IPS-15b (cell line): ENCODE results near the gene CDH8.

ENCODE experiments used
- H3K27me3 ChIP-seq: one replicate; pipeline ENCODE4 v1.6.1; 2013; ENCODE audit warnings: low read length; ENCODE audit not compliant: control insufficient read depth, insufficient read depth
- H3K36me3 ChIP-seq: one replicate; pipeline ENCODE4 v1.6.1; 2013; ENCODE audit warnings: low read length; ENCODE audit not compliant: control insufficient read depth, insufficient read depth
- H3K4me1 ChIP-seq: one replicate; pipeline ENCODE4 v1.6.1; 2013; ENCODE audit warnings: mild to moderate bottlenecking, low read length; ENCODE audit not compliant: control insufficient read depth, insufficient read depth
- H3K4me3 ChIP-seq: one replicate; pipeline ENCODE4 v1.5.1; 2013; ENCODE audit warnings: low read depth, low read length
- H3K9ac ChIP-seq: one replicate; pipeline ENCODE4 v1.6.1; 2013; ENCODE audit warnings: low read depth, mild to moderate bottlenecking, low read length
- H3K9me3 ChIP-seq: one replicate; pipeline ENCODE4 v1.6.1; 2013; ENCODE audit warnings: mild to moderate bottlenecking, low read length; ENCODE audit not compliant: control insufficient read depth, insufficient read depth

CDH8 gene

DNA sequence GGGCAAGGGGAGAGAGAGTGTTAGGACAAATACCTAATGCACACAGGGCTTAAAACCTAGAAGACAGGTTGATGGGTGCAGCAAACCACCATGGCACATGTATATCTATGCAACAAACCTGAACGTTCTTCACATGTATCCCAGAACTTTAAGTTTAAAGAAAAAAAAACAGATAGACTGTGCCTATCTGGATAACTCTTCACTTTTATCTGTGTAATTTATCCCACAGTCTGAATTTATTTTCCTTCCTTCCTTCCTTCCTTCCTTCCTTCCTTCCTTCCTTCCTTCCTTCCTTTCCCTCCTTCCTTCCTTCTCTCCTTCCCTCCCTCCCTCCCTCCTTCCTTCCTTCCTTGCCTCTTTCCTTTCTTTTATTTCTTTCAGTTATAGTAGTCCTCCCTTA lies 370.7 kb downstream of the CDH8 start:
- no peak overlapping the region for H3K9ac ChIP-seq
- no peaks in the 10 kb centered on the region for H3K9me3 ChIP-seq
- no peaks in the 10 kb centered on the region for H3K4me1 ChIP-seq
- no peaks in the 10 kb centered on the region for H3K27me3 ChIP-seq
- no peaks in the 10 kb centered on the region for H3K36me3 ChIP-seq
- H3K4me3 ChIP-seq = no peak overlapping the region

GRCh38 chr16:61659936-61660335 lies 376.3 kb downstream of the CDH8 start:
- no peaks in the 10 kb centered on the region for H3K4me1 ChIP-seq
- no peak overlapping the region for H3K9ac ChIP-seq
- no peak overlapping the region for H3K4me3 ChIP-seq
- H3K27me3 ChIP-seq = no peaks in the 10 kb centered on the region
- no peaks in the 10 kb centered on the region for H3K9me3 ChIP-seq
- H3K36me3 ChIP-seq = no peaks in the 10 kb centered on the region

GRCh38 chr16:61654962-61655361 lies 381.3 kb downstream of the CDH8 start:
- H3K4me1 ChIP-seq = no peaks in the 10 kb centered on the region
- no peaks in the 10 kb centered on the region for H3K9me3 ChIP-seq
- no peaks in the 10 kb centered on the region for H3K27me3 ChIP-seq
- no peak overlapping the region for H3K4me3 ChIP-seq
- H3K9ac ChIP-seq = no peak overlapping the region
- no peaks in the 10 kb centered on the region for H3K36me3 ChIP-seq

DNA sequence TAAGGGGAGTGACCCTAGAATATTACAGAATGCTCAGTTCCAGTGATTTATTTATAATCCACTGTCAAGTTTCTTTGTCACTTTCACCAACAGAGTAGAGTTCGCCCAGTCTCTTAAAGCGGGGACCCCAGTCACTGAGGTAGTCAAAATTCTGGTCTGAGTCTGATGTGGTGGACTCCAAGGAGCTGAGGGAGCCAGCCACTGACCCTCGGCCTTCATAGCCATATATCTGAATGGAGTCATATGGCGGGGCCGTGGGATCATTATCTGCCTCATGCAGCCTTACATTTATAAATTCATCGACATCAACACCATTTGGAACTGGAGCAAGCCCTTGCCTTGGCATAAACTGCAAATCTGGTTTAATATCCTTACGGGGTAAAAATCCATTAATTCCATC lies 382.7 kb downstream of the CDH8 start:
- Histone ChIP-seq H3K9me3 (no peaks in the 10 kb centered on the region), H3K27me3 (no peaks in the 10 kb centered on the region), H3K4me3 (no peak overlapping the region), H3K4me1 (no peaks in the 10 kb centered on the region), H3K36me3 (no peaks in the 10 kb centered on the region), H3K9ac (no peak overlapping the region)

DNA sequence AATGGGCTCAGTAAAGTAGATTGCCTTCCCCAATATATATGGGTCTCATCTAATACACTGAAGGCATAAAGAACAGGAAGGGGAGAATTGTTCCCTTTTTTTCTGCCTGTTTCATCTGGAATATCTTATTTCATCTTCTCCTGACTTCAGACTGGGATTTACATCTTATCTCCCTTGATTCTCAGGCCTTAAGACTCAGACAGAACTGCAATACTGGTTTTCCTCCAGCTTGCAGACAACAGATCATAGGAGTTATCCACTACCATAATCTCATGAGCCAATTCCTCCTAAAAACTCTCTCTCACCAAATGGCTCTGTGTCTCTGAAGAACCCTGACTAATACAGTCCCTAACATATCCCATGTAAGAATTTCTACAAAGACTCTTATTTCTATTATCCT lies 390.7 kb downstream of the CDH8 start:
- Histone ChIP-seq H3K4me1 (no peaks in the 10 kb centered on the region), H3K36me3 (no peaks in the 10 kb centered on the region), H3K4me3 (no peak overlapping the region), H3K9ac (no peak overlapping the region), H3K9me3 (no peaks in the 10 kb centered on the region), H3K27me3 (no peaks in the 10 kb centered on the region)

GRCh38 chr16:61644736-61645135 lies 391.5 kb downstream of the CDH8 start:
- H3K36me3 ChIP-seq = no peaks in the 10 kb centered on the region
- H3K4me3 ChIP-seq = no peak overlapping the region
- H3K27me3 ChIP-seq = no peaks in the 10 kb centered on the region
- no peaks in the 10 kb centered on the region for H3K9me3 ChIP-seq
- no peaks in the 10 kb centered on the region for H3K4me1 ChIP-seq
- no peak overlapping the region for H3K9ac ChIP-seq

DNA sequence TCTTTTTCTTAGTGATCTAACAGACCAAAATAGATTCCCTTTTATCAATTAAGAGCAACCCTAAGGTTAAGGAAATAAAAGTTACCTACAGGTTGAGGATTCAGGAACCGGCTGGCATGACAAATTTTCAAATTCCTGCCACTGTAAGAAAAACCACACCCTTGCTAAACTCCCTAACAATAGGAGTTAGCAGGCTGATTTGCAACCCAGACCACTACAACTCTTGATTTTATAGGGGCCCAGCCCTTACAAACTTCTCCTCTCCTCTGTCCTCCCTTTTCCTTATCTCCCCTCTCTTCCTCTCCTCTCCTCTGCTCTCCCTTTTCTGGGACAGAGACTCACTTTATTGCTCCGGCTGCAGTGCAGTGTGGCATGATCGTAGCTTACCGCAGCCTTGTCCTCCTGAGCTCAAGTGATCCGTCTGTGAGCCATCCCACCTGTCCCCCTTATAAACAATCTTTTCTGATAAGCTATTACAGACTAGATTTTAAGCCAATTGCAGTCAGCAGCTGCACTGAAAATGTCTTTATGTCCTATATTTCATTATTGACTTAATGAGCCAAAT lies 418.9 kb downstream of the CDH8 start:
- no peaks in the 10 kb centered on the region for H3K36me3 ChIP-seq
- no peak overlapping the region for H3K4me3 ChIP-seq
- no peak overlapping the region for H3K9ac ChIP-seq
- H3K9me3 ChIP-seq = no peaks in the 10 kb centered on the region
- H3K4me1 ChIP-seq = peaks cover 10% of the 10 kb centered on the region
- H3K27me3 ChIP-seq = no peaks in the 10 kb centered on the region

DNA sequence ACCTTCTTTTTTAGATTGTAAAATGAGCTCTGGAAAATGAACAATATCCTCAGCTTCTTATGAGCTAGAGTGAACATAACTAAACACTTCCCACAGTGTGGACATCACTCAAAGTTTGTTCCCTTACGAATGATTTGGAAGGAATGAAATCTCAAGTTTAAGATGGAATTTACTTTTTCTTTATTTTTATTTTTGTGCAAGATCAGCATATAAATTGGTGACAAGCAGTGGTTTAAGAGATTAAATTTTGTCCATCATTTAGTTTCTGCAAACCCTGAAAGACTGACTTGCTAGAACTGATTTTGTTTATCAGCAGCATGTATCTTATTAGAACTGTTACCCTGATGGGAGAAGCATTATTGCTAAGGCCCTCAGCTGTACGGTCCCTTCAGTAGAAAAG lies 420.1 kb downstream of the CDH8 start:
- H3K36me3 ChIP-seq = no peaks in the 10 kb centered on the region
- H3K27me3 ChIP-seq = no peaks in the 10 kb centered on the region
- H3K4me1 ChIP-seq = peaks cover 10% of the 10 kb centered on the region
- H3K4me3 ChIP-seq = no peak overlapping the region
- no peak overlapping the region for H3K9ac ChIP-seq
- H3K9me3 ChIP-seq = no peaks in the 10 kb centered on the region

GRCh38 chr16:61611847-61612491 lies 424.3 kb downstream of the CDH8 start:
- Histone ChIP-seq H3K9ac (no peak overlapping the region), H3K4me3 (no peak overlapping the region), H3K4me1 (peaks cover 3% of the 10 kb centered on the region), H3K27me3 (no peaks in the 10 kb centered on the region), H3K9me3 (no peaks in the 10 kb centered on the region), H3K36me3 (no peaks in the 10 kb centered on the region)

DNA sequence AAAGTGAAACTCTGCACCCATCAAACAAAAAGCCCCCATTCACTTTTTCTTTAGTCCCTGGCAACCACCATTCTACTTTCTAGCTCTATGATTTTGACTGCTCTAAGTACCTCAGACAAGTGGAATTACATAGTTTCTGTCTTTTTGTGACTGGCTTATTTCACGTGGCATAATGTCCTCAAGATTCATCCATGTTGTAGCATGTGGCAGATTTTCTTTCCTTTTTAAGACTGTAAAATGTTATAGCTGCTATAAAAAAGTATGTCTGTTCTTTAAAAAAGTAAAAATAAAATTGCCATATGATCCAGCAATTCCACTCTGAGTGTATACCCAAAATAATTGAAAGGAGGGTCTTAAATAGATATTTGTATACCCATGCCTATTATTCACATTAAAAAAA lies 429.7 kb downstream of the CDH8 start:
- H3K36me3 ChIP-seq = no peaks in the 10 kb centered on the region
- H3K4me3 ChIP-seq = no peak overlapping the region
- H3K4me1 ChIP-seq = no peaks in the 10 kb centered on the region
- no peaks in the 10 kb centered on the region for H3K27me3 ChIP-seq
- no peak overlapping the region for H3K9ac ChIP-seq
- no peaks in the 10 kb centered on the region for H3K9me3 ChIP-seq
